GM19043 (cell line): Measurements from ENCODE around the gene ANKRD53.
A peak's percentile ranks its signal among the peaks of the same experiment; 100 is the strongest.

Source experiments
- ATAC-seq: cut with Tn5 transposase; IDR thresholded peaks from one replicate; pipeline ENCODE4 v1.9.1; 2021; ENCODE audit warnings: low read depth; ENCODE audit not compliant: unreplicated experiment

ANKRD53 gene

DNA sequence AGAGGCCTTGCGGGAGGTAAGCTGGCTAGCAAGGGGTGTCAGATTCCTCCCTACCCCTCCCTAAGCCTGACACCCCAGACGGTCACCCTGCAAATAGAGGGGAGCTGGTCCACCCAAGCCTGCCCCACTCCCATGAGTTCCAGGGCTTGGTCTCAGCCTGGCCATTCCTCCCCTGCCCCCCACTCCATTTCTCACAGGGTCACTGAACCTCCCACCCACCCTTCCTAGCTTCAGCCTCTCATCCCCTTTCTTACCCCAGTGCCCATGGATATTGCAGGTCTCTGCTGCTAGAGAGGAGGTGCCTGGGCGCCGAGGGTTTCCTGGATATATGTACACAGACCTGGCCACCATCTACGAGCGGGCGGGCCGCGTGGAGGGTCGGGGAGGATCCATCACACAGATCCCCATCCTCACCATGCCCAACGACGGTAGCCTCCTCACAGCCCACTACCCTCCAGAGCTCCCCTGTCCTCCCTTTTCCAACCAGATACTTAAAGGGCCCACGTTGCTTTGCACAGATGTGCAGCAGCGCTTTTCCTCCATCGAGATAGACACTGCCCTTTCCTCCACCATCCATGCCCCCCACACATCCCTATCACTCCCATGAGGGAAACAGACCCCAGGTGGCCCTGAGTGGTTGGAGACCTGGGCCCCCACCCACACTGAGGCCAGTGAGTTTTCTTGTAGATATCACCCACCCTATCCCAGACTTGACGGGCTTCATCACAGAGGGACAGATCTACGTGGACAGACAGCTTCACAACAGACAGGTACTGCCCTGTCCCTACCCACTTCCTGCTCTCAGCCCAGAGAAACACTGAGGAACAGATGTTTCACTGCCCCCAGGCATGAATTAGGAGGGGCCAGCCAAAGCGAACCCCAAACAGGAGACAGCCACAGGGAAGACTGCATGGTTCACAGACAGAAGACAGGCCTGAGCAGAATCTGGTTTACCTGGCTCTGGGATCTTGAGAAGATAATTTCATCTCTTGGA lies 15.2 kb upstream of the ANKRD53 start:
- ATAC-seq = no peak

DNA sequence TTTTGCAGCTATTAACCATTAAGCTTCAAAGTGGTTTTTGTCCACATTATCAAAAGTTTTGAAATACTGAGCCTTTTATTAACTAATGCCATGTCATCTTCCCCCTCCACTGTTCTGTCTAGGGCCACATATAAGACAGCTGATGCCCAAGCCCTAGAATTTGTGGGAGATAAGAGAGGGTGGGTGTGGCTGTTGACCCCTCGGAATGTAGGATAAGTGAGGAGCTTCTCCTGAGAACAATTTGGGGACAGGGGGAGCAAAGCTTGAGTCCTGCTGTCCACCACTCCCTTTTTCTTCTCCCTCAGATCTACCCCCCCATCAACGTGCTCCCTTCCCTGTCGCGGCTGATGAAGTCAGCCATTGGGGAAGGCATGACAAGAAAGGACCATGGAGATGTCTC lies 14.3 kb upstream of the ANKRD53 start:
- no peak for ATAC-seq

- ATAC-seq = peak; percentile 87
Measured at GRCh38 chr2:70964596-70965386, 13.6 kb upstream of the ANKRD53 start.

DNA sequence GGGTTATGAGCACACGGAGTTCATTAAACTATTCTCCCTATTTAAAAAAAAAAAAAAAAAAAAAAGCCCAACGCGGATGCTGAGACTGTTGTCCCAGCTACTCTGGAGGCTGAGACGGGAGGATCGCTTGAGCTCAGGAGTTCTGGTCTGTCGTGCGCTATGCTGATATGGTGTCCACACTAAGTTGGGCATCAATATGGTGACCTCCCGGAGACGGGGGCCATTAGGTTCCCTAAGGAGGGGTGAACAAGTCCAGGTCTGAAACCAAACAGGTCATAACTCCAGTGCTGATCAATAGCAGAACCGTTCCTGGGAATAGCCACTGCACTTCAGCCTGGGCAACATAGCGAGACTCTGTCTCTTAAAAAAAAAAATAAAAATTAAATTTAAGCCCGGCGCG lies 12.9 kb upstream of the ANKRD53 start:
- no peak for ATAC-seq

- ATAC-seq = no peak
Measured at GRCh38 chr2:70966681-70967080, 11.7 kb upstream of the ANKRD53 start.

DNA sequence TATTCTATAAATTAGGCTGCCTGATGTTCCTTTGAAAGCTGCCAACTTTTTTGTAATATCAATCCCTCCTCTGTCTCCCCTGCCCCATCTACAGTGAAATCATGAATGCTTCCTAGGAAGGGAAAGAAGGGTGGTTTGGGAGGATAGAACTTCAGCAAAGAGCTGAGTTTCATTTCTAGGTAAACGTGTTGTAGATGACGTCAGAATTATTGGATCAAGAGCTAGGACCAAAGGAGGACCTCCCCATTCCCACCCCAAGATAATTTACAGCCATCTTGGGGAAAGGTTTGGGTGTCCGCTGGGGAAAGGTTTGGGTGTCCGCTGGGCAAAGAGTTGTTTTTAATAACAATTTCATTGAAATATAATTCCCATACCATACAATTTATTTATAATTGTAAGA lies 11.2 kb upstream of the ANKRD53 start:
- ATAC-seq = no peak

- no peak for ATAC-seq
Measured at GRCh38 chr2:70974592-70974991, 3.8 kb upstream of the ANKRD53 start.

DNA sequence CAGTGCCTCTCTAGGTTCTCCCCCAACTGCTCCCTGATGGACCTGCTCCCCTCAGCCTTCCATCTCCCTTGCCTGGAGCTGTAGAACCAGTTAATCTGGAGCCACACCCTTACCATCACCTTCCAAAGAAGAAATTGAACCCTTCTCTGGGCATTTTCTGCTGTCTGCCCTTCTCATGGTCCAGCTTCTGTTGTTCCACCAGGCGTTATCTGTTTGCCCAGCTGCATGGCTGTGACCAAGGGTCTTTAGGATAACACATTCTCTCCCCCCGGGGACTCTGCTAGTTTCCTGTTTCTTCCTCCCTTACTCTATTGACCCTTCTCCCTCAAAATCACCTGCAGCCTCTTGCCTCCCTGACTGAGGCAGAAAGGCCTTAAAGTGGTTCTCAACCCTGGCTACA lies 3.2 kb upstream of the ANKRD53 start:
- no peak for ATAC-seq

- ATAC-seq = no peak
Measured at GRCh38 chr2:70977605-70978205, 725 bp upstream of the ANKRD53 start.

DNA sequence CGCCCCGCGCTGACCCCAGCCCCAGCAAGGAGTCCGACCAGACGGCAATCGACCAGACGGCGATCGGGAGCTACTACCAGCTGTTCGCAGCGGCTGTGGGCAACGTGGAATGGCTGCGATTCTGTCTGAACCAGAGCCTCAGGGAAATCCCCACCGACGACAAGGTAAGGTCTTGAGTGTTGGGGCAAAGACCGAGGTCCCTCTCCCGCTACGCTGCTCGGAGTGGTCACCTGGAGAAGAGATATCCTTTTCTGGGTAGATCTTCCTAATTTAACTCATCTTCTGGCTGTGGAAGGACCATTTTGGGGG lies 704 bp downstream of the ANKRD53 start:
- ATAC-seq = no peak

- ATAC-seq = no peak
Measured at GRCh38 chr2:70979626-70980025, 1.2 kb downstream of the ANKRD53 start.

DNA sequence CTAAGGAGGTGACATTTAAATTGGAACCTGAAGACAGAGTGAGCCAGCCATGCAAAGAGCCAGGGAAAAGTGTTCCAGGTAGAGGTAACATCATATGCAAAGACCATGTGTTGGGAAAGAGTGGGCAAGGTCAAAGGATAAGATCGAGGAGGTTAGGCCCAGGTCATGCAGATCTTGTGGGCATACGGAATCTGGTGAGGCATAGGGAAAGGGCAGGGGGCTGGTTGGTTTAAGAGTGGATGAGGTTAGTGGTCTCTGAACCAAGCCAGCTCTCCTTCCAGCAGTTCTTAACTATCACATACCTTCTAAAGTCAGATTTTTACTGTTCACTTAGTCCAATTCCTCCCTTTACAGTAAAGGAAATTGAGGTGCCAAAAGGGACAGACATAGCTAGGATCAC lies 3.0 kb downstream of the ANKRD53 start:
- no peak for ATAC-seq

GRCh38 chr2:70981866-70982810 lies 3.7 kb downstream of the ANKRD53 start:
- no peak for ATAC-seq

- no peak for ATAC-seq
Measured at GRCh38 chr2:70982971-70983370, 4.5 kb downstream of the ANKRD53 start.

GRCh38 chr2:70983506-70984227 lies 5.2 kb downstream of the ANKRD53 start:
- ATAC-seq = no peak

- no peak for ATAC-seq
Measured at GRCh38 chr2:70984228-70984575, 5.8 kb downstream of the ANKRD53 start.

GRCh38 chr2:70984576-70985282 lies 6.3 kb downstream of the ANKRD53 start:
- peak; percentile 83 for ATAC-seq

- no peak for ATAC-seq
Measured at GRCh38 chr2:70985283-70985688, 6.9 kb downstream of the ANKRD53 start.

GRCh38 chr2:70985956-70986355 lies 7.5 kb downstream of the ANKRD53 start:
- ATAC-seq = no peak
